ENCODE measurements around the gene C1orf159.

The C1orf159 gene

GRCh38 chr1:1127551-1128451 lies 11.9 kb upstream of the C1orf159 start:
- TF ChIP-seq POLR2A (IDR thresholded peaks at IDR 0.05; ENCODE audit: extremely low read depth, insufficient read length) = no peak
- TF ChIP-seq MYC (IDR thresholded peaks at IDR 0.05; ENCODE audit: low read depth, low read length) = no peak
- TF ChIP-seq CTCF (IDR thresholded peaks at IDR 0.05; ENCODE audit: low read depth, low read length) = no peak
- no peak for TF ChIP-seq MAX (IDR thresholded peaks at IDR 0.05; ENCODE audit: low read depth, low read length)
- no peak for DNase-seq (ENCODE audit: low read depth)
- no peak overlapping the region for H3K4me3 ChIP-seq (ENCODE audit: low read depth, low read length)

- TF ChIP-seq MYC (IDR thresholded peaks at IDR 0.05; ENCODE audit: low read depth, low read length) (no peak), CTCF (IDR thresholded peaks at IDR 0.05; ENCODE audit: low read depth, low read length) (no peak), MAX (IDR thresholded peaks at IDR 0.05; ENCODE audit: low read depth, low read length) (no peak), POLR2A (IDR thresholded peaks at IDR 0.05; ENCODE audit: extremely low read depth, insufficient read length) (no peak)
- H3K4me3 ChIP-seq (ENCODE audit: low read depth, low read length) = no peak overlapping the region
- no peak for DNase-seq (ENCODE audit: low read depth)
Observed at GRCh38 chr1:1125945-1126344, 10.1 kb upstream of the C1orf159 start.

- TF ChIP-seq MYC (IDR thresholded peaks at IDR 0.05; ENCODE audit: low read depth, low read length) = no peak
- TF ChIP-seq CTCF (IDR thresholded peaks at IDR 0.05; ENCODE audit: low read depth, low read length) = no peak
- no peak for TF ChIP-seq POLR2A (IDR thresholded peaks at IDR 0.05; ENCODE audit: extremely low read depth, insufficient read length)
- TF ChIP-seq MAX (IDR thresholded peaks at IDR 0.05; ENCODE audit: low read depth, low read length) = no peak
- H3K4me3 ChIP-seq (ENCODE audit: low read depth, low read length) = no peak overlapping the region
- DNase-seq (ENCODE audit: low read depth) = no peak
Observed at GRCh38 chr1:1124786-1125642, 9.1 kb upstream of the C1orf159 start.

GRCh38 chr1:1124508-1124785 lies 8.6 kb upstream of the C1orf159 start:
- no peak overlapping the region for H3K4me3 ChIP-seq (ENCODE audit: low read depth, low read length)
- no peak for TF ChIP-seq MYC (IDR thresholded peaks at IDR 0.05; ENCODE audit: low read depth, low read length)
- no peak for TF ChIP-seq POLR2A (IDR thresholded peaks at IDR 0.05; ENCODE audit: extremely low read depth, insufficient read length)
- TF ChIP-seq MAX (IDR thresholded peaks at IDR 0.05; ENCODE audit: low read depth, low read length) = no peak
- no peak for TF ChIP-seq CTCF (IDR thresholded peaks at IDR 0.05; ENCODE audit: low read depth, low read length)
- DNase-seq (ENCODE audit: low read depth) = no peak

- H3K4me3 ChIP-seq (ENCODE audit: low read depth, low read length) = no peak overlapping the region
- TF ChIP-seq MYC (IDR thresholded peaks at IDR 0.05; ENCODE audit: low read depth, low read length) = no peak
- DNase-seq (ENCODE audit: low read depth) = peak; percentile 55
Observed at GRCh38 chr1:1123581-1124507, 8.0 kb upstream of the C1orf159 start.
